ENCODE results near the gene SARM1.

Gene SARM1

GRCh38 chr17:28368306-28368831 is 3.1 kb upstream of the SARM1 start:
- no peak overlapping the region for H3K27ac ChIP-seq (ENCODE audit: low read depth in 2 of 2, low read length in 2 of 2)
- H3K36me3 ChIP-seq (ENCODE audit: control insufficient read depth in 2 of 2, insufficient read depth in 2 of 2, low read length in 2 of 2): peaks cover 10 to 11% of the 10 kb centered on the region in 2 donors
- no peaks in the 10 kb centered on the region for H3K9me3 ChIP-seq (ENCODE audit: control insufficient read depth in 2 of 2, low read length in 2 of 2)
- peaks cover 7 to 9% of the 10 kb centered on the region in 2 donors for H3K4me1 ChIP-seq (ENCODE audit: control insufficient read depth in 2 of 2, insufficient read depth in 2 of 2, low read length in 2 of 2)
- H3K9ac ChIP-seq (ENCODE audit: low read depth in 1 of 2, low read length in 2 of 2): no peak overlapping the region
- peaks cover 7 to 9% of the 10 kb centered on the region in 2 donors for H3K27me3 ChIP-seq (ENCODE audit: control insufficient read depth in 2 of 2, insufficient read depth in 2 of 2, low read length in 2 of 2)
- H3K4me3 ChIP-seq (ENCODE audit: low read length in 2 of 2): no peak overlapping the region

GRCh38 chr17:28368915-28369683 is 2.4 kb upstream of the SARM1 start:
- Histone ChIP-seq H3K27ac (ENCODE audit: low read depth in 2 of 2, low read length in 2 of 2) (no peak overlapping the region), H3K4me1 (ENCODE audit: control insufficient read depth in 2 of 2, insufficient read depth in 2 of 2, low read length in 2 of 2) (peaks cover 7 to 9% of the 10 kb centered on the region in 2 donors), H3K9me3 (ENCODE audit: control insufficient read depth in 2 of 2, low read length in 2 of 2) (no peaks in the 10 kb centered on the region), H3K9ac (ENCODE audit: low read depth in 1 of 2, low read length in 2 of 2) (no peak overlapping the region), H3K36me3 (ENCODE audit: control insufficient read depth in 2 of 2, insufficient read depth in 2 of 2, low read length in 2 of 2) (peaks cover 4 to 5% of the 10 kb centered on the region in 2 donors), H3K4me3 (ENCODE audit: low read length in 2 of 2) (no peak overlapping the region), H3K27me3 (ENCODE audit: control insufficient read depth in 2 of 2, insufficient read depth in 2 of 2, low read length in 2 of 2) (peaks cover 7 to 9% of the 10 kb centered on the region in 2 donors)

- Histone ChIP-seq H3K27ac (ENCODE audit: low read depth in 2 of 2, low read length in 2 of 2) (no peak overlapping the region), H3K36me3 (ENCODE audit: control insufficient read depth in 2 of 2, insufficient read depth in 2 of 2, low read length in 2 of 2) (peaks cover under 1 to 3% of the 10 kb centered on the region in 2 donors), H3K4me3 (ENCODE audit: low read length in 2 of 2) (no peak overlapping the region), H3K27me3 (ENCODE audit: control insufficient read depth in 2 of 2, insufficient read depth in 2 of 2, low read length in 2 of 2) (peaks cover 7 to 9% of the 10 kb centered on the region in 2 donors), H3K9ac (ENCODE audit: low read depth in 1 of 2, low read length in 2 of 2) (no peak overlapping the region), H3K9me3 (ENCODE audit: control insufficient read depth in 2 of 2, low read length in 2 of 2) (no peaks in the 10 kb centered on the region), H3K4me1 (ENCODE audit: control insufficient read depth in 2 of 2, insufficient read depth in 2 of 2, low read length in 2 of 2) (peaks cover 7 to 9% of the 10 kb centered on the region in 2 donors)
Observed at GRCh38 chr17:28369684-28370034, 1.8 kb upstream of the SARM1 start.

GRCh38 chr17:28370035-28370743 is 1.3 kb upstream of the SARM1 start, which contains the start of gene VTN:
VTN (minus strand) TSS chr17:28370307; CDS start chr17:28370203, 104 bp downstream.
- Histone ChIP-seq H3K27me3 (ENCODE audit: control insufficient read depth in 2 of 2, insufficient read depth in 2 of 2, low read length in 2 of 2) (peaks cover 7 to 9% of the 10 kb centered on the region in 2 donors), H3K9me3 (ENCODE audit: control insufficient read depth in 2 of 2, low read length in 2 of 2) (no peaks in the 10 kb centered on the region), H3K9ac (ENCODE audit: low read depth in 1 of 2, low read length in 2 of 2) (no peak within 1 kb of the TSS), H3K4me3 (ENCODE audit: low read length in 2 of 2) (peak within 1 kb of the TSS in 1 of 2 donors; percentile 51), H3K36me3 (ENCODE audit: control insufficient read depth in 2 of 2, insufficient read depth in 2 of 2, low read length in 2 of 2) (no peaks in the 10 kb centered on the region), H3K27ac (ENCODE audit: low read depth in 2 of 2, low read length in 2 of 2) (peak within 1 kb of the TSS; percentile 4 to 56), H3K4me1 (ENCODE audit: control insufficient read depth in 2 of 2, insufficient read depth in 2 of 2, low read length in 2 of 2) (peaks cover 7 to 9% of the 10 kb centered on the region in 2 donors)

GRCh38 chr17:28370744-28371103 is 770 bp upstream of the SARM1 start:
- Histone ChIP-seq H3K9me3 (ENCODE audit: control insufficient read depth in 2 of 2, low read length in 2 of 2) (no peaks in the 10 kb centered on the region), H3K27ac (ENCODE audit: low read depth in 2 of 2, low read length in 2 of 2) (peak overlapping the region; percentile 4 to 56)

GRCh38 chr17:28372203-28372944 is 880 bp downstream of the SARM1 start:
- peak overlapping the region; percentile 61 to 69 for H3K4me3 ChIP-seq (ENCODE audit: low read length in 2 of 2)
- peak overlapping the region; percentile 23 to 32 for H3K27ac ChIP-seq (ENCODE audit: low read depth in 2 of 2, low read length in 2 of 2)
- no peaks in the 10 kb centered on the region for H3K9me3 ChIP-seq (ENCODE audit: control insufficient read depth in 2 of 2, low read length in 2 of 2)
- H3K9ac ChIP-seq (ENCODE audit: low read depth in 1 of 2, low read length in 2 of 2): peak overlapping the region; percentile 17 to 49
- peaks cover 7 to 9% of the 10 kb centered on the region in 2 donors for H3K27me3 ChIP-seq (ENCODE audit: control insufficient read depth in 2 of 2, insufficient read depth in 2 of 2, low read length in 2 of 2)
- H3K4me1 ChIP-seq (ENCODE audit: control insufficient read depth in 2 of 2, insufficient read depth in 2 of 2, low read length in 2 of 2): peaks cover 7 to 9% of the 10 kb centered on the region in 2 donors
- no peaks in the 10 kb centered on the region for H3K36me3 ChIP-seq (ENCODE audit: control insufficient read depth in 2 of 2, insufficient read depth in 2 of 2, low read length in 2 of 2)

More at GRCh38 chr17:28370744-28371103, 770 bp upstream of the SARM1 start:
- Histone ChIP-seq H3K27me3 (ENCODE audit: control insufficient read depth in 2 of 2, insufficient read depth in 2 of 2, low read length in 2 of 2) (peaks cover 7 to 9% of the 10 kb centered on the region in 2 donors), H3K9ac (ENCODE audit: low read depth in 1 of 2, low read length in 2 of 2) (no peak overlapping the region), H3K4me3 (ENCODE audit: low read length in 2 of 2) (peak overlapping the region in 1 of 2 donors; percentile 51), H3K4me1 (ENCODE audit: control insufficient read depth in 2 of 2, insufficient read depth in 2 of 2, low read length in 2 of 2) (peaks cover 7 to 9% of the 10 kb centered on the region in 2 donors), H3K36me3 (ENCODE audit: control insufficient read depth in 2 of 2, insufficient read depth in 2 of 2, low read length in 2 of 2) (no peaks in the 10 kb centered on the region)

- H3K9ac ChIP-seq (ENCODE audit: low read depth in 1 of 2, low read length in 2 of 2): no peak overlapping the region
- H3K9me3 ChIP-seq (ENCODE audit: control insufficient read depth in 2 of 2, low read length in 2 of 2): no peaks in the 10 kb centered on the region
- peaks cover 7 to 9% of the 10 kb centered on the region in 2 donors for H3K4me1 ChIP-seq (ENCODE audit: control insufficient read depth in 2 of 2, insufficient read depth in 2 of 2, low read length in 2 of 2)
- no peaks in the 10 kb centered on the region for H3K36me3 ChIP-seq (ENCODE audit: control insufficient read depth in 2 of 2, insufficient read depth in 2 of 2, low read length in 2 of 2)
- H3K27me3 ChIP-seq (ENCODE audit: control insufficient read depth in 2 of 2, insufficient read depth in 2 of 2, low read length in 2 of 2): peaks cover 7 to 9% of the 10 kb centered on the region in 2 donors
- H3K4me3 ChIP-seq (ENCODE audit: low read length in 2 of 2): peak overlapping the region; percentile 4 to 69
- no peak overlapping the region for H3K27ac ChIP-seq (ENCODE audit: low read depth in 2 of 2, low read length in 2 of 2)
Observed at GRCh38 chr17:28372945-28373274, 1.4 kb downstream of the SARM1 start.

GRCh38 chr17:28379814-28380801 is 8.6 kb downstream of the SARM1 start:
- no peaks in the 10 kb centered on the region for H3K27me3 ChIP-seq (ENCODE audit: control insufficient read depth in 2 of 2, insufficient read depth in 2 of 2, low read length in 2 of 2)
- H3K4me1 ChIP-seq (ENCODE audit: control insufficient read depth in 2 of 2, insufficient read depth in 2 of 2, low read length in 2 of 2): peaks cover 0 to 6% of the 10 kb centered on the region in 2 donors
- no peak overlapping the region for H3K9ac ChIP-seq (ENCODE audit: low read depth in 1 of 2, low read length in 2 of 2)
- H3K4me3 ChIP-seq (ENCODE audit: low read length in 2 of 2): no peak overlapping the region
- H3K9me3 ChIP-seq (ENCODE audit: control insufficient read depth in 2 of 2, low read length in 2 of 2): no peaks in the 10 kb centered on the region
- H3K36me3 ChIP-seq (ENCODE audit: control insufficient read depth in 2 of 2, insufficient read depth in 2 of 2, low read length in 2 of 2): no peaks in the 10 kb centered on the region
- no peak overlapping the region for H3K27ac ChIP-seq (ENCODE audit: low read depth in 2 of 2, low read length in 2 of 2)
